ENCODE measurements around the gene MYOF. TPM values are rescaled to one million over a fixed set of nuclear protein-coding genes. Genes with fewer than 3 reads are reported as not detected.

Gene MYOF
- total RNA-seq, 4 donors from 2014 or later, result 61.1 to 123 (median 99.6) TPM

GRCh38 chr10:93305122-93305521, 177.0 kb downstream of the MYOF start:
- TF ChIP-seq CTCF (IDR thresholded peaks at IDR 0.05) (no peak), POLR2A (IDR thresholded peaks at IDR 0.05) (no peak)
- peaks cover 0 to 58% (median 3%) of the 10 kb centered on the region in 3 donors for H3K36me3 ChIP-seq
- WGBS, 2 donors, result 87 to 88% methylated on average over 3 of the region's 3 CpGs
- intact Hi-C loops (cut with DNase I), result no loop called here
- no peak for DNase-seq
- H3K27ac ChIP-seq, result no peak overlapping the region
- no peaks in the 10 kb centered on the region for H3K9me3 ChIP-seq
- H3K4me1 ChIP-seq, result no peaks in the 10 kb centered on the region
- H3K27me3 ChIP-seq, result no peaks in the 10 kb centered on the region
- no peak overlapping the region for H3K4me3 ChIP-seq

GRCh38 chr10:93300981-93301380, 181.2 kb downstream of the MYOF start:
- H3K9me3 ChIP-seq, result no peaks in the 10 kb centered on the region
- peaks cover 0 to 17% (median 3%) of the 10 kb centered on the region in 3 donors for H3K36me3 ChIP-seq
- no peak overlapping the region for H3K4me3 ChIP-seq
- H3K27ac ChIP-seq, result no peak overlapping the region
- no peaks in the 10 kb centered on the region for H3K27me3 ChIP-seq
- H3K4me1 ChIP-seq, result no peaks in the 10 kb centered on the region
- no peak for DNase-seq
- WGBS, 2 donors, result 71 to 81% methylated on average over 5 of the region's 5 CpGs
- no peak for TF ChIP-seq POLR2A (IDR thresholded peaks at IDR 0.05)
- TF ChIP-seq CTCF (IDR thresholded peaks at IDR 0.05), result no peak
- intact Hi-C loops (cut with DNase I), result no loop called here

- H3K4me1 ChIP-seq, result no peaks in the 10 kb centered on the region
- H3K36me3 ChIP-seq, result peaks cover 0 to 11% (median under 1%) of the 10 kb centered on the region in 3 donors
- DNase-seq, result no peak
- H3K27ac ChIP-seq, result no peak overlapping the region
- TF ChIP-seq POLR2A (IDR thresholded peaks at IDR 0.05), result no peak
- no peak for TF ChIP-seq CTCF (IDR thresholded peaks at IDR 0.05)
- intact Hi-C loops (cut with DNase I), result no loop called here
- no peaks in the 10 kb centered on the region for H3K9me3 ChIP-seq
- H3K27me3 ChIP-seq, result no peaks in the 10 kb centered on the region
- no peak overlapping the region for H3K4me3 ChIP-seq
- 60 to 69% methylated on average over 6 to 7 of the region's 7 CpGs for WGBS, 2 donors
These were observed 181.7 kb downstream of the MYOF start for GRCh38 chr10:93300288-93300917.

GRCh38 chr10:93299606-93300287, 182.4 kb downstream of the MYOF start:
- intact Hi-C loops (cut with DNase I), result loop anchor here (10.0 kb wide), 1 partner anchor 215 kb away; no protein-coding TSS in a partner anchor
- H3K27me3 ChIP-seq, result no peaks in the 10 kb centered on the region
- H3K4me3 ChIP-seq, result no peak overlapping the region
- peaks cover 0 to 4% (median 0%) of the 10 kb centered on the region in 3 donors for H3K36me3 ChIP-seq
- H3K27ac ChIP-seq, result no peak overlapping the region
- TF ChIP-seq CTCF (IDR thresholded peaks at IDR 0.05) (no peak), POLR2A (IDR thresholded peaks at IDR 0.05) (no peak)
- H3K9me3 ChIP-seq, result no peaks in the 10 kb centered on the region
- no peaks in the 10 kb centered on the region for H3K4me1 ChIP-seq
- WGBS, 2 donors, result 54 to 57% methylated on average over 18 of the region's 18 CpGs
- no peak for DNase-seq

GRCh38 chr10:93299195-93299594, 182.9 kb downstream of the MYOF start:
- intact Hi-C loops (cut with DNase I), result loop anchor here (10.0 kb wide), 1 partner anchor 214 kb away; no protein-coding TSS in a partner anchor
- H3K36me3 ChIP-seq, result no peaks in the 10 kb centered on the region
- no peaks in the 10 kb centered on the region for H3K9me3 ChIP-seq
- no peaks in the 10 kb centered on the region for H3K4me1 ChIP-seq
- no peak for DNase-seq
- TF ChIP-seq POLR2A (IDR thresholded peaks at IDR 0.05) (no peak), CTCF (IDR thresholded peaks at IDR 0.05) (no peak)
- H3K27ac ChIP-seq, result no peak overlapping the region
- 60 to 64% methylated on average over 5 to 6 of the region's 6 CpGs for WGBS, 2 donors
- H3K27me3 ChIP-seq, result no peaks in the 10 kb centered on the region
- no peak overlapping the region for H3K4me3 ChIP-seq
